Lung (tissue), 12 donors: ENCODE results near the gene FYN. TPM values are rescaled to one million over a fixed set of nuclear protein-coding genes. Genes with fewer than 3 reads are reported as not detected.

ENCODE experiments used
- ATAC-seq: fragments of 200-7000 bp; cut with Tn5 transposase; one replicate; pipeline ENCODE4 v1.9.1; 2020; ENCODE audit warnings: moderate number of reproducible peaks; ENCODE audit not compliant: insufficient read depth, low FRiP score
- DNase-seq, 3 donors: peaks; one replicate each; pipeline ENCODE4 v3.0.0-alpha.2; 2013 to 2017
- H3K27ac ChIP-seq, 2 donors: one replicate each; pipeline ENCODE4 v1.5.1; 2013; ENCODE audit warnings: mild to moderate bottlenecking in 2 of 2, moderate library complexity in 2 of 2, control low read depth in 1 of 2, inconsistent platforms in 1 of 2, low read depth in 1 of 2, low read length in 1 of 2
- H3K27me3 ChIP-seq, 3 donors: one replicate each; pipeline ENCODE4 v1.5.1; 2013; ENCODE audit warnings: low read length in 2 of 3; ENCODE audit not compliant: control insufficient read depth in 3 of 3, insufficient read depth in 3 of 3
- H3K36me3 ChIP-seq, 4 donors: one replicate each; pipeline ENCODE4 v1.5.1; 2013; ENCODE audit warnings: low read length in 4 of 4, mild to moderate bottlenecking in 1 of 4, moderate library complexity in 1 of 4; ENCODE audit not compliant: control insufficient read depth in 4 of 4, insufficient read depth in 4 of 4
- H3K4me1 ChIP-seq, 5 donors: one replicate each; pipeline ENCODE4 v1.5.1; 2013; ENCODE audit warnings: low read length in 5 of 5, mild to moderate bottlenecking in 2 of 5, moderate library complexity in 1 of 5; ENCODE audit not compliant: control insufficient read depth in 5 of 5, insufficient read depth in 5 of 5
- H3K4me3 ChIP-seq: one replicate; pipeline ENCODE4 v1.5.1; 2013; ENCODE audit warnings: mild to moderate bottlenecking, control low read depth, moderate library complexity
- H3K9ac ChIP-seq, 2 donors: one replicate each; pipeline ENCODE4 v1.5.1; 2013; ENCODE audit warnings: low read length in 2 of 2, control low read depth in 1 of 2; ENCODE audit not compliant: insufficient read depth in 1 of 2
- H3K9me3 ChIP-seq, 4 donors: one replicate each; pipeline ENCODE4 v1.5.1; 2013; ENCODE audit warnings: low read length in 3 of 4, mild to moderate bottlenecking in 1 of 4, moderate library complexity in 1 of 4; ENCODE audit not compliant: control insufficient read depth in 4 of 4, insufficient read depth in 3 of 4
- CTCF ChIP-seq: IDR thresholded peaks from 2 replicates; pipeline ENCODE4 v1.5.1; 2012; ENCODE audit warnings: mild to moderate bottlenecking; ENCODE audit errors: control extremely low read depth, extremely low read depth
- WGBS, 2 donors: extraction: QIAGEN DNeasy Blood & Tissue Kit; methylation state at CpG; one replicate each; pipeline ENCODE4 v1.1.7; 2013; 5-methylcytosine and 5-hydroxymethylcytosine counted together
- polyA plus RNA-seq, 2 donors: library from polyadenylated mRNA; stranded (reverse); fragments of 200-250 nt; gene quantifications; one replicate each; pipeline ENCODE4 v1.2.1, GENCODE V29; 2013
- total RNA-seq, 2 donors: library from RNA; depleted of rRNA in 1 of 2; stranded (reverse); fragments of >200 nt in 1 of 2; gene quantifications; one replicate each; pipeline ENCODE4 v1.2.1, GENCODE V29; 2014 to 2021
- donor health status: control.
- donor health status: control.
- donor health status: Bipolar disorder and iron deficiency.
- donor health status: healthy.
- donor health status: DM: yes; HTN: yes; CAD: no.

The FYN gene
- total and polyA plus RNA-seq, 4 donors: 27.3 to 157 (median 71.0) TPM

- Histone ChIP-seq H3K36me3 (peaks cover 0 to 2% (median 0%) of the 10 kb centered on the region in 4 donors), H3K4me3 (no peak overlapping the region), H3K4me1 (peaks cover 0 to 17% (median 11%) of the 10 kb centered on the region in 5 donors), H3K9ac (no peak overlapping the region), H3K27ac (peak overlapping the region in 1 of 2 donors; percentile 26), H3K9me3 (no peaks in the 10 kb centered on the region), H3K27me3 (no peaks in the 10 kb centered on the region)
- WGBS, 2 donors: 81 to 86% methylated on average over 10 of the region's 10 CpGs
- no peak for DNase-seq
- ATAC-seq: no peak
- no peak for TF ChIP-seq CTCF
These were observed 80.1 kb downstream of the FYN start for GRCh38 chr6:111792914-111793700.

- no peaks in the 10 kb centered on the region for H3K27me3 ChIP-seq
- no peak for TF ChIP-seq CTCF
- no peak overlapping the region for H3K27ac ChIP-seq
- peaks cover 0 to 2% (median 0%) of the 10 kb centered on the region in 4 donors for H3K36me3 ChIP-seq
- DNase-seq: no peak
- H3K4me1 ChIP-seq: peaks cover 0 to 16% (median 11%) of the 10 kb centered on the region in 5 donors
- H3K9ac ChIP-seq: no peak overlapping the region
- H3K4me3 ChIP-seq: no peak overlapping the region
- no peaks in the 10 kb centered on the region for H3K9me3 ChIP-seq
- ATAC-seq: no peak
- 84 to 94% methylated on average over 2 of the region's 2 CpGs for WGBS, 2 donors
These were observed 81.0 kb downstream of the FYN start for GRCh38 chr6:111792241-111792640.

- WGBS, 2 donors: 53 to 77% methylated on average over 2 of the region's 2 CpGs
These were observed 81.8 kb downstream of the FYN start for GRCh38 chr6:111791415-111791814.

More at GRCh38 chr6:111791415-111791814, 81.8 kb downstream of the FYN start:
- DNase-seq: no peak
- H3K36me3 ChIP-seq: peaks cover 0 to 2% (median 0%) of the 10 kb centered on the region in 4 donors
- H3K9me3 ChIP-seq: no peaks in the 10 kb centered on the region
- ATAC-seq: no peak
- no peak overlapping the region for H3K9ac ChIP-seq
- no peak for TF ChIP-seq CTCF
- peaks cover 0 to 16% (median 11%) of the 10 kb centered on the region in 5 donors for H3K4me1 ChIP-seq
- no peak overlapping the region for H3K4me3 ChIP-seq
- no peaks in the 10 kb centered on the region for H3K27me3 ChIP-seq
- no peak overlapping the region for H3K27ac ChIP-seq
